Left lung (tissue), 10 donors: ENCODE data around the gene ERBB4. TPM values are rescaled to one million over a fixed set of nuclear protein-coding genes. Genes with fewer than 3 reads are reported as not detected.

Experiments
- ATAC-seq: fragments of 200-7000 bp; cut with Tn5 transposase; one replicate; pipeline ENCODE4 v1.9.1; 2020; ENCODE audit warnings: moderate library complexity
- DNase-seq, 4 donors: peaks; one replicate each; pipeline ENCODE4 v3.0.0-alpha.2; 2013 to 2020
- H3K27ac ChIP-seq, 2 donors: fragments of 200-600 bp; sonication (generic) in 1 of 2; one replicate each; pipeline versions ENCODE4 v1.5.0 to v1.8.0; 2020 to 2021
- H3K27me3 ChIP-seq, 2 donors: fragments of 200-600 bp; sonication (generic) in 1 of 2; one replicate each; pipeline versions ENCODE4 v1.5.0 to v1.8.0; 2020 to 2021
- H3K36me3 ChIP-seq, 2 donors: fragments of 200-600 bp; sonication (generic) in 1 of 2; one replicate each; pipeline versions ENCODE4 v1.5.0 to v1.8.0; 2020 to 2021
- H3K4me1 ChIP-seq, 2 donors: fragments of 200-600 bp; one replicate each; pipeline ENCODE4 v1.8.0; 2021
- H3K4me3 ChIP-seq, 2 donors: fragments of 200-600 bp; sonication (generic) in 1 of 2; one replicate each; pipeline versions ENCODE4 v1.5.0 to v1.8.0; 2020 to 2021; ENCODE audit warnings: mild to moderate bottlenecking in 1 of 2
- H3K9me3 ChIP-seq, 2 donors: fragments of 200-600 bp; sonication (generic) in 1 of 2; one replicate each; pipeline versions ENCODE4 v1.5.0 to v1.8.0; 2020 to 2021
- CTCF ChIP-seq, 2 donors: fragments of 200-600 bp; sonication (generic) in 1 of 2; IDR thresholded peaks; one replicate each; pipeline versions ENCODE4 v1.5.0 to v1.8.0; 2021; ENCODE audit warnings: antibody characterized with exemption in 2 of 2
- intact Hi-C, 2 donors: fragments of 100-400 bp; cut with DNase I; formaldehyde crosslinking; loops; one replicate each; pipeline versions ENCODE4 v1.11.2 to v1.14.2; 2022
- polyA plus RNA-seq, 6 donors: library from polyadenylated mRNA; unstranded; fragments of 120-200 nt; gene quantifications; one replicate each; pipeline ENCODE4 v1.2.1, GENCODE V29; 2013; ENCODE audit not compliant: insufficient read length in 6 of 6
- total RNA-seq, 2 donors: library from RNA; stranded (reverse); fragmentation: NEBNext Ultra II Directional; extraction: Animal tissue kit (Norgen Biotek cat#: 25700); gene quantifications; one replicate each; pipeline ENCODE4 v1.2.1, GENCODE V29; 2021
- donor health status: DM: no; HTN: yes; CAD: no.
- donor health status: DM: no; HTN: no; CAD: no.

Gene ERBB4
- total and polyA plus RNA-seq, 8 donors = 0.89 to 16.0 (median 1.4) TPM

- H3K27me3 ChIP-seq = no peaks in the 10 kb centered on the region
- TF ChIP-seq CTCF (IDR thresholded peaks at IDR 0.05) = no peak
- H3K36me3 ChIP-seq = no peaks in the 10 kb centered on the region
- no peak overlapping the region for H3K27ac ChIP-seq
- no peaks in the 10 kb centered on the region for H3K9me3 ChIP-seq
- ATAC-seq (no peak), DNase-seq (no peak)
- H3K4me1 ChIP-seq = no peaks in the 10 kb centered on the region
- intact Hi-C loops = no loop called here
- no peak overlapping the region for H3K4me3 ChIP-seq
These were observed 1150.9 kb downstream of the ERBB4 start for GRCh38 chr2:211387734-211388133.

GRCh38 chr2:211380041-211380440, 1158.6 kb downstream of the ERBB4 start:
- ATAC-seq (no peak), DNase-seq (no peak)
- Histone ChIP-seq H3K27me3 (no peaks in the 10 kb centered on the region), H3K9me3 (no peaks in the 10 kb centered on the region), H3K4me3 (no peak overlapping the region), H3K4me1 (no peaks in the 10 kb centered on the region), H3K36me3 (no peaks in the 10 kb centered on the region), H3K27ac (no peak overlapping the region)
- intact Hi-C loops = no loop called here
- no peak for TF ChIP-seq CTCF (IDR thresholded peaks at IDR 0.05)

GRCh38 chr2:211376410-211376809, 1162.2 kb downstream of the ERBB4 start:
- no peak for TF ChIP-seq CTCF (IDR thresholded peaks at IDR 0.05)
- ATAC-seq (no peak), DNase-seq (no peak)
- Histone ChIP-seq H3K4me3 (no peak overlapping the region), H3K9me3 (no peaks in the 10 kb centered on the region), H3K4me1 (no peaks in the 10 kb centered on the region), H3K36me3 (no peaks in the 10 kb centered on the region), H3K27me3 (no peaks in the 10 kb centered on the region), H3K27ac (no peak overlapping the region)
- intact Hi-C loops = no loop called here

- Histone ChIP-seq H3K27me3 (no peaks in the 10 kb centered on the region), H3K27ac (no peak overlapping the region), H3K4me3 (no peak overlapping the region), H3K9me3 (no peaks in the 10 kb centered on the region), H3K4me1 (no peaks in the 10 kb centered on the region), H3K36me3 (no peaks in the 10 kb centered on the region)
- ATAC-seq = no peak
- no peak for TF ChIP-seq CTCF (IDR thresholded peaks at IDR 0.05)
- intact Hi-C loops = no loop called here
- no peak for DNase-seq
These were observed 1165.4 kb downstream of the ERBB4 start for GRCh38 chr2:211373203-211373602.

GRCh38 chr2:211371465-211371864, 1167.1 kb downstream of the ERBB4 start:
- Histone ChIP-seq H3K4me1 (no peaks in the 10 kb centered on the region), H3K27ac (no peak overlapping the region), H3K36me3 (no peaks in the 10 kb centered on the region), H3K4me3 (no peak overlapping the region), H3K9me3 (no peaks in the 10 kb centered on the region), H3K27me3 (no peaks in the 10 kb centered on the region)
- DNase-seq (no peak), ATAC-seq (no peak)
- TF ChIP-seq CTCF (IDR thresholded peaks at IDR 0.05) = no peak
- intact Hi-C loops = no loop called here
